Kidney glomerular epithelial cell (primary cell): ENCODE data around the gene ERAS.
"Not testable (repeated sequence)": the region's sequence is repeated elsewhere in the genome, so short reads cannot be mapped to it uniquely, and the experiment has no call there.

Experiments used
- DNase-seq: peaks from one replicate; lab custom pipeline; 2025; lab: John Stamatoyannopoulos, UW

The ERAS gene

GRCh38 chrX:48794911-48795515 lies 31.3 kb upstream of the ERAS start:
- DNase-seq: no peak

GRCh38 chrX:48798318-48798717 lies 28.0 kb upstream of the ERAS start:
- DNase-seq: no peak

GRCh38 chrX:48800574-48801279 lies 25.6 kb upstream of the ERAS start:
- DNase-seq: no peak

GRCh38 chrX:48801280-48802088 lies 24.8 kb upstream of the ERAS start, which contains the start of gene HDAC6:
Gene HDAC6, plus strand, starts transcription at chrX:48802067. Its CDS starts 626 bp downstream, at chrX:48802693.
- DNase-seq: peak; percentile 92

DNA sequence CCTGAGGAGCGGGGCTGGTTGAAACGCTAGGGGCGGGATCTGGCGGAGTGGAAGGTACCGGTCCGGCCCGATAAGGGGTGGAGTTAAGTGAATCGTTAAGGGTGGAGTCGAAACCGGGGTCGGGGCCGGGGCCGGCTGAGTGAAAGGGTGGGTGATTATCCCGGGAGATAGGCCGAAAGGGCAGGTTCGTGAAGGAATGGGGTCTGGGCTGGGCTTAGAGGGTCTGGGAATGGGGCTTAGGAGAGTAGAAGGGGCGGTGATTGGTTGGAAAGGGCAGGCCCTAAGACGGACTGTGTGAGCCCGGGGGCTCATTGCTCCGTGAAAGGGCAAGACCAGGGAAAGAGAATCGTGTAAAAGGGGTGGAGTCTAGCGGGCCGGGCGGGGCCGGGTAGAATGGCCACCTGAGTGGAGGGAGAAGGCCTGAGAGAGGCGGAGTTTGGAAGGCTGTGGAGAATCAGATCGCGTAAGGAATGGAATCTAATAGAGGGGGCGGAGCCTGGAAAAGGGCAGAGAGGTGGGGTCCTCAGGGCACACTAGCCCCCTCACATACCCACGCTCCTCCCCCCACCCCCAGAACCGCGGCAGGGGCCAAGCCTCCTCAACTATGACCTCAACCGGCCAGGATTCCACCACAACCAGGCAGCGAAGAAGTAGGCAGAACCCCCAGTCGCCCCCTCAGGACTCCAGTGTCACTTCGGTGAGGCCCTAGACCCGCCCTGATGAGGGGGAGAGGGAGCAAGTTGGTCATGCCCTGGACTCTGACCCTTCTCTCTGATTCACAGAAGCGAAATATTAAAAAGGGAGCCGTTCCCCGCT lies 24.0 kb upstream of the ERAS start:
- DNase-seq: peak; percentile 46

DNA sequence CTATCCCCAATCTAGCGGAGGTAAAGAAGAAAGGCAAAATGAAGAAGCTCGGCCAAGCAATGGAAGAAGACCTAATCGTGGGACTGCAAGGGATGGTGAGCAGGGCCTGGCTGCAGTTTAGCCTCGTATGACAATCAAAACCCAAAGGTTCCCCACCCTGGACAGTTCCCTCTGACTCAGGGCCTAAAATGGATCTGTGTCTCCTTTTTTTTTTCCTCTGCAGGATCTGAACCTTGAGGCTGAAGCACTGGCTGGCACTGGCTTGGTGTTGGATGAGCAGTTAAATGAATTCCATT lies 23.5 kb upstream of the ERAS start:
- no peak for DNase-seq

GRCh38 chrX:48806081-48806480 lies 20.2 kb upstream of the ERAS start:
- DNase-seq: no peak

GRCh38 chrX:48813644-48814043 lies 12.7 kb upstream of the ERAS start:
- DNase-seq: no peak

DNA sequence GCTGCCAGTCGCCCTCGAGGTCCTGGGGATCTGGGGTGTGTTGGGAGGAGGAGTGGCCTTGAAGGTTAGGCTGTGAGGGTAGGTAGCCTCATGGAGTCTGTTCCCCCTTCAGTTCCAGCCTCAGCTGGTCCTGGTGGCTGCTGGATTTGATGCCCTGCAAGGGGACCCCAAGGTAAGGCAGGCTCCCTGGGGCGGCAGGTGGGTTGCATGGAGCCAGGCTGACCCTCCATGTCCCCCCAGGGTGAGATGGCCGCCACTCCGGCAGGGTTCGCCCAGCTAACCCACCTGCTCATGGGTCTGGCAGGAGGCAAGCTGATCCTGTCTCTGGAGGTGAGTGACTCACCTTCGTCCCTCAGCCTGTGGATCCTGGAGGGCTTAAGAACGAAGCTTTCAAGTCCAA lies 11.6 kb upstream of the ERAS start:
- no peak for DNase-seq

DNA sequence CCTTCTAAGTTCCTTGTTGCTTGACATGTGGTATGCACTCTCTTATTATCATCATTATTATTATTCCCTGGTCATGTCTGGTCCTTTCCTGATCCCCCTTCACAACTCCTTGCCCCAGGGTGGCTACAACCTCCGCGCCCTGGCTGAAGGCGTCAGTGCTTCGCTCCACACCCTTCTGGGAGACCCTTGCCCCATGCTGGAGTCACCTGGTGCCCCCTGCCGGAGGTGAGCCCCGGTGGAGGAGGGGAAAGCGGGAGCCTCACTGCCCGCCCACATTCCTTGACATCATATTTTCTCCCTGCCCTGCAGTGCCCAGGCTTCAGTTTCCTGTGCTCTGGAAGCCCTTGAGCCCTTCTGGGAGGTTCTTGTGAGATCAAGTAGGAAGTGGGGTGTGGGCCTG lies 11.0 kb upstream of the ERAS start:
- DNase-seq: no peak

- no peak for DNase-seq
Observed at GRCh38 chrX:48816014-48816810, 10.1 kb upstream of the ERAS start.

DNA sequence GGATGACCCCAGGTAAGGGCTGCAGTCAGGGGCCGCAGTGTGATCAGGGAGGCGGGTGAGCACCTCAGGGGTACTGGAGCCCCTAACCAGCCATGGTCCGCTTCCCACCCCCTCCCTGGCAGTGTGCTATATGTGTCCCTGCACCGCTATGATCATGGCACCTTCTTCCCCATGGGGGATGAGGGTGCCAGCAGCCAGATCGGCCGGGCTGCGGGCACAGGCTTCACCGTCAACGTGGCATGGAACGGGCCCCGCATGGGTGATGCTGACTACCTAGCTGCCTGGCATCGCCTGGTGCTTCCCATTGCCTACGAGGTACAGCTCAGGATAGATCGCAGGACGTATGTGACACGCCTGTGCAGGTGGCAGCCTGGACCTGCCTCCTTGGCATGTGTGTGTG lies 8.2 kb upstream of the ERAS start:
- no peak for DNase-seq

DNA sequence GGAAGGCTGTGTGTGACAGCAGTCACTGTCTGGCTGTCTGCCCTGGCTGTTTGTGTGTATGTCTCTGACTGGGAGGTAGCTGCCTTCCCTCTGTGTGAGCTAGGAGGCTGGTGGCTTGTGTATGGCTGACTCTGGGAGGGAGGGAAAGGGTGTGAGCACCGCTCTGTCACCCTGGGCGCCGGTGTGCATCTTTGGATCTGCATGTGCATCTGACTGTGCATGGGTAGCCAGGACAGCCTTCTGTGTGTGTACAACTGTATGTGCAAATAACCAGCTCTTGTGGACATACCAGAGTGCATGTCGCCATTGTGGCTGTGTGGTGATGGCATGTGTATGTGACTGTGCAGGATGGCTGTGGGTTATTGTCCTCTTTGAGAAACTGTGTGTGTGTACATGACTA lies 7.4 kb upstream of the ERAS start:
- DNase-seq: no peak

GRCh38 chrX:48819394-48819793 lies 6.9 kb upstream of the ERAS start:
- not testable (repeated sequence) for DNase-seq

DNA sequence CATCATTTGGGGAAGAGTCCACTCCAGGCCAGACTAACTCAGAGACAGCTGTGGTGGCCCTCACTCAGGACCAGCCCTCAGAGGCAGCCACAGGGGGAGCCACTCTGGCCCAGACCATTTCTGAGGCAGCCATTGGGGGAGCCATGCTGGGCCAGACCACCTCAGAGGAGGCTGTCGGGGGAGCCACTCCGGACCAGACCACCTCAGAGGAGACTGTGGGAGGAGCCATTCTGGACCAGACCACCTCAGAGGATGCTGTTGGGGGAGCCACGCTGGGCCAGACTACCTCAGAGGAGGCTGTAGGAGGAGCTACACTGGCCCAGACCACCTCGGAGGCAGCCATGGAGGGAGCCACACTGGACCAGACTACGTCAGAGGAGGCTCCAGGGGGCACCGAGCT lies 3.3 kb upstream of the ERAS start:
- DNase-seq: no peak

DNA sequence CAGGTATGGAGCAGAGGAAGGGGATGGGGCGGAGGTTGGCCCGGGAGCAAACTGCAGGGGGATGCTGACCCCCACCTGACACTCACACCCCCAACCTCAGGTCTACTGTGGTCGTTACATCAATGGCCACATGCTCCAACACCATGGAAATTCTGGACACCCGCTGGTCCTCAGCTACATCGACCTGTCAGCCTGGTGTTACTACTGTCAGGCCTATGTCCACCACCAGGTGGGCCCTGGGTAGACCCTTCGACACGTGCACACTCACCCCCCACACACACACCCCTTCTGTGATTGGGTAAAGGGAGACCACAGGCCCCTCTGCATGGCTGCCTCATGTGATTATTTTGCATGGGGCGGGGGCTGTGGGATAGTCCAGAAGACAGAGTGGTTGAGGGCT lies 2.2 kb upstream of the ERAS start:
- DNase-seq: no peak

DNA sequence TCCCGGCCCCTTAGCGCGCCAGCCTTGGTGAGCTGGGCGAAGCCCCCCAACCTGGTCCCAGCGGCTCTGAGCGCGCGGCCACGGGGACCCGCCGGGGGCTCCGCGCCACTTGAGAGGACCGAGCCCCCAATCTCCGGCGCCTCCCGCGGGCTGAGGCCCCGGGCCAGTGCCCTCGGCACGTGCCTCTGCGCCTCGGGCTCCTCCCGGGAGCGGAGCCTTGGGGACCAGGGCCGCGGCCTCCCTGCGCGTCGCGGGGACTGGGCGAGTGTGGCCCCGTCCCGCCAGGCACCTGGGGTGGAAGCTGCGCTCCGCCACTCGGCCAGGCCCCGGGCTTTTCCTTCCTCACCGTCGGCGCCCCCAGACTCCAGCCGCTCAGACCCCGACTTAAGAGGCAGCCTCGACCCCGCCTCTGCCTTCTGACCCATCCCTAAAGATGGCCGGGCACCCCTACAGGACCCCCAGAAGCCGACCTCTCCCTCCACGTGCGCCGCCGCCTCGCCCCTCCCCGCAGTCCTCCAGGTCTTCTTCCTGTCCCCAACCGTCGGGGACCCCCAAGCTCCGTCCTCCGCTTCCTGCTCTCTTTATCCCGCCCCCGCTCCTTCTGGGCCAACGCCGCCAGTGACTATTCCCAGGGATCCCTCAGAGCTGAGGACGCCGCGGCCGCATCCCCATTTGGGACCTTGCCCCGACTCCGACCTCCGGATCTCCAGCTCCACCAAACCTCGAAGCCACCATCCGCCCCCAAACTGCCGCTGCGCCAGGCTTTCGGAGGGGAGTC lies 752 bp downstream of the ERAS start:
- DNase-seq: no peak

DNA sequence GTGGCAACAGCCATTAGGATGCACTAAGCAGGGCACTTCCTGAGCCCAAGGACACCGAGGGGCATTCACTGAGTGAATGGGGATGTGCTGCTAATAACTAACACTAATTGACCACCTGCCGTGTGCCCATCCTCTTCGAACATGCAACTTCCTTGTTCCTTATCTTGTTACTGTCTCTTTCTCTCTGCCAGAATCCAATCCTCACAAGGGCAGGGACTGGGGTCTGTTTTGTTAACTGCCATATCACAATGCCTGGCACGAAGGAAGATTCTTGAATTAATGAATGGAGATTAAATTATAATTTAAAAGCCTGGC lies 1.3 kb downstream of the ERAS start:
- DNase-seq: no peak

GRCh38 chrX:48829016-48829735 lies 2.9 kb downstream of the ERAS start:
- no peak for DNase-seq
